GM19438 (cell line): ENCODE measurements around the gene LPIN3.

ENCODE experiments used
- ATAC-seq: cut with Tn5 transposase; IDR thresholded peaks from one replicate; pipeline ENCODE4 v1.9.1; 2021; ENCODE audit warnings: low read depth; ENCODE audit not compliant: unreplicated experiment

Gene LPIN3

DNA sequence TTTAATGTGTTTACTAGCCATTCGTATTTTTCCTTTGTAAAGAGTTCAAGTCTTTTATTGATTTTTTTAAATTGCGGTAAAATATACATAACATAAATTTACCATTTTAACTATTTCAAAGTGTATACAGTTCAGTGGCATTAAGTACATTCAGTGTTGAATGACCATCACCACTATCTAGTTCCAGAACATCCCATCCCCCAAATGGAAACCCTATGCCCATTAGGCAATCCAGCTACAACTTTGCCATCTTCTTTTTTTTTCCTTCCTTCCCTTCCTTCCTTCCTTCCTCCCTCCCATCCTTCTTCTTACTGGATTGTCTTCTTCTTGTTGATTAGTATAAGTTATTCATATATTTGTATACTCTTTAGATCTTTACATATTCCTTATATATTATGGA is 8.6 kb downstream of the LPIN3 start:
- no peak for ATAC-seq

DNA sequence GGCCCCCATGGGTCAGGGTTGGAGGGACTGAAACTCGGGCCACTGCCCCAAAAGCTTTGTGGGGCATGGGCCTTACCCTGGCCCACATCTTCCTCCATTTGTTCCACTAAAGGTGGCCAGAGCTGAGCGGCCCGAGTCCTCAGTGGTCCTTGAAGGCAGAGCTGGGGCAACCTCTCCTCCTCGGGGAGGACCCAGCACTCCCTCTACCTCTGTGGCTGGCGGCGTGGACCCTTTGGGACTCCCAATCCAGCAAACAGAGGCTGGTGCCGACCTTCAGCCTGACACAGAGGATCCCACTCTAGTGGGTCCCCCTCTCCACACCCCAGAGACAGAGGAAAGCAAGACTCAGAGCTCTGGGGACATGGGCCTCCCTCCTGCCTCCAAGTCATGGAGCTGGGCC is 9.3 kb downstream of the LPIN3 start:
- no peak for ATAC-seq

GRCh38 chr20:41350408-41350962 is 9.9 kb downstream of the LPIN3 start:
- ATAC-seq = no peak

GRCh38 chr20:41352106-41352505 is 11.5 kb downstream of the LPIN3 start:
- no peak for ATAC-seq

- ATAC-seq = no peak
These were observed 12.0 kb downstream of the LPIN3 start for GRCh38 chr20:41352666-41353065.

GRCh38 chr20:41353530-41353929 is 12.9 kb downstream of the LPIN3 start:
- no peak for ATAC-seq

- ATAC-seq = no peak
These were observed 14.6 kb downstream of the LPIN3 start for GRCh38 chr20:41355192-41355591.

GRCh38 chr20:41355598-41356203 is 15.1 kb downstream of the LPIN3 start:
- no peak for ATAC-seq

GRCh38 chr20:41356951-41357350 is 16.3 kb downstream of the LPIN3 start:
- no peak for ATAC-seq

DNA sequence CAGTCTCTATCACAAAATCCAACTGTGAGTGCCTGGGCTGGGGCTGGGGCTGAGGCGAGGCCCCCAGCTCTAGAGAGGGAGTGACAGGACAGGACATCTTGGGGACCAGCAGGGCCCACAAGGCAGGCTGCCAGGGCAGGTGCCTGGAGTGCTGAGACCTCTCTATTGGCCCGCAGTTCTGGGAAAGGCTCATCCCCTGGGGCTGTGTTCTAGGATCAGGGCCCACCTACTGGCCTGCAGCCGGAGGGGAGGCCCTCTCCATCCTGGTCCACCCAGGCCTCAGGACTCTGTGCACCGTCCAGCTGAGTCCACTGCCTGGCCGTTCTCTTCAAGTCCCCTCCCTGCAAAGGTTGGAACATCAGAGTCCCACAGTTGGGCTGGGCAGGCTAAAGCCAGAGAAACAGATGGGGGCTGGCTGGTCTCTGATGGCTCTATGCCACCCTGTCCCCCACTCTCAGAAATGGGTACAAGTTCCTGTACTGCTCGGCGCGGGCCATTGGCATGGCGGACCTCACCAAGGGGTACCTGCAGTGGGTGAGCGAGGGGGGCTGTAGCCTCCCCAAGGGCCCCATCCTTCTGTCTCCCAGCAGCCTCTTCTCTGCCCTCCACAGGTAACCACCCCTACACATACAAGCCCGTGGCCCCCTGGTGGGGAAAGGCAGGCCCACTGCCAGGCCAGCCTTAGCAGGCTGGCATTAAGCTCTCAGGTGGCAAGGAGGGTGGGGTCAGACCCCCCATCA is 17.0 kb downstream of the LPIN3 start:
- ATAC-seq = no peak

GRCh38 chr20:41358230-41358629 is 17.6 kb downstream of the LPIN3 start:
- no peak for ATAC-seq

DNA sequence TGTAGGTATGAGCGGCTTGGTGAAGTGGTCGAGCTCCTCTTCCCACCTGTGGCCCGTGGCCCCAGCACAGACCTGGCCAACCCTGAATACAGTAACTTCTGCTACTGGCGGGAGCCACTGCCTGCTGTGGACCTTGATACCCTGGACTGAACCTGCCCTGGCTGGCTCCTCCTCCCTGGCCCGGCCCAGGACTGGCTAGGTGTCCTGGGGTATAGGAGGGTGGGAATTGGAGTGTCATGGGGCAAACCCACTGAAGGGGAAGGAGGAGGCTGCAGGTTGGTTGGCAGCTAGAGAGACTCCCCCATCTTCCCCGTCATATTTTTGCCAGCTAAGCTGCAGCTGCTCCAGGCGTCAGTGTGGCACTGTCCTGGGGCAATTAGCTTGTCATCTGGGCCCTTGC is 18.1 kb downstream of the LPIN3 start:
- ATAC-seq = no peak

- ATAC-seq = no peak
These were observed 19.0 kb downstream of the LPIN3 start for GRCh38 chr20:41359541-41360011.

- no peak for ATAC-seq
These were observed 20.5 kb downstream of the LPIN3 start for GRCh38 chr20:41360831-41361756.

DNA sequence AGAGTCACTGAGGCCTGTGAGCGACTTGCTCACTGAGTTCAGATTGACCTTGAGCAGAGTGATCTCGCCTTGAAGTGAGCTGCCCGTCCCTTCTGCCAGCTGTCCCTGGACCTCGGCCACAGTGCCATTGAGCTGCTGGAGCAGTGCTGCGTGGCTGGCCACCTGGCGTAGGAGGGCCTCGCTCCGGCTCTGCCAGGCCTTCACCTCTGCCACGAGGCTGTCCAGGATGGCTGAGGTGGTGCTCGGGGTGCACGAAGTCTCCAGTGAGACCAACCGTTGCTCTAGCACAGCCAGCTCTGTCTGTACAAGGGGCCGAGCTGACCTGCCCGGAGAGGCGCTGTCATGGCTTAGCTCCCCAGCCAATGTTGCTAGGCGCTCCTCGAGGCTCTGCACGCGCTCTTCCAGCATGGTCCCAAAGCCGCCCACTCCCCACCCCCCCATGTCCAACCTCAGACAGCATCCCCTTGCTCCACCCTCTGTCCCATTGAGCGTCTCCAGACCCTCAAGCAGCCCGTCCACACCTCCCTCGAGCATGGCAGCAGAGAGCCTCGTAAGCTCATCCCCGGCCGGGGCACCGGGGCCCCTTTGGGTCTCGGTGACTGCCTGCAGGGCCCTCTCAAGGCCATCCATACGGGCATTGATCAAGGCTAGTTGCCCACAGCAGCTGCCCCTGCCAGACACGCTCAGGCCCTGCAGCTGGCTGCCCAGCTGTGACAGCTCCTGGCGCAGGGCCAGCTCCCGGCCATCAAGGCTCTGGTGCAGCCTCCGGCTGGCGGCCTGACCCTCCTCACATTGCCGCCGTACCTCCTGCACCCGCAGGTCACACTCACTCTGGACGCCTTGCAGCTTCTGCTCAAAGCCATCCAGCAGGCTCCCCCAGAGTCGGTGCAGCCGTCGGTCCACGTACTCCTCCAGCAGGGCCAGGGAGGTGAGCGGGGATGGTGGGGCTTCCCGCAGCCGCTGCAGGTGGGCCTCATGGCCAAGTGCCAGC is 21.4 kb downstream of the LPIN3 start:
- no peak for ATAC-seq

DNA sequence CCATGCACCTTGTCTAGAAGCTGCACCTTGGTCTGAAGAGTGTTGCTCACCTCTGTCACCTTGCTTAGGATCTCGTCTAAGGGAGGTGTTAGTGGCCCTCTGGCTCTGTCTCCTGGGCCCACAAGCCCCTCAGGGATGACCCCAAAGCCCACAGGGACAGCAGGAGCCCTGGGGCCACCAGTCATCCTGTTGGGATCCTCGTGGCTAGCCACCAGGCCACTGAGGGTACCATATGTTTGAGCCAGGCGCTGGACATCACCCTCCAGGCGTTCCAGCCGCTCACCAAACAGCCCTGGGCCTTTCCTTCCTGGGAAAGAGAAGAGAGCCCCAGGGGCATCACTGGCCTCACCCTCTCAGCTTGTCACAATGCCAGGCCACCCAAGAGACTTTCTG is 22.1 kb downstream of the LPIN3 start:
- ATAC-seq = no peak

DNA sequence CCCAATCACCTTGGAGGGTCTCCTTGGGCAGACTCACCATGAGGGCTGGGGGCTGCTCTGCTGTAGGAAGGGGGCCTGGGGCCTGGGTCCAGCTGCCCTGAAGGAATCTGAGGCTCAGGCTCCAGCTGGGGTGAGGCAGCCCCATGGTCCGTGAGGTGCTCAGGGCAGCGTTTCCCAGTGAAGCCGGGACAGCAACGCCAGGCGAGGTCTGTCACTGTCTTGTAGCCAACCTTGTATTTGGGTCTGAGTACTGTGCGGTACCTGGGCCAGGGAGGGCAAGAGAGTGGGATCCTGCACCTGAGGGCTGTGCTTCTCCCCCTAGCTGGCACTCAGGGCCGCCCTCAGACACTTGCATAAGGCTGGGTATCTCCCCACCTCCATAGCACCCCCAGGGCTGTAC is 23.0 kb downstream of the LPIN3 start:
- ATAC-seq = no peak

GRCh38 chr20:41364236-41364855 is 23.7 kb downstream of the LPIN3 start:
- ATAC-seq = no peak
